ENCODE measurements around the gene CREG1. TPM values are rescaled to one million over a fixed set of nuclear protein-coding genes. Genes with fewer than 3 reads are reported as not detected.

The CREG1 gene
- total and polyA plus RNA-seq, 7 donors = 48.0 to 180 (median 139) TPM

DNA sequence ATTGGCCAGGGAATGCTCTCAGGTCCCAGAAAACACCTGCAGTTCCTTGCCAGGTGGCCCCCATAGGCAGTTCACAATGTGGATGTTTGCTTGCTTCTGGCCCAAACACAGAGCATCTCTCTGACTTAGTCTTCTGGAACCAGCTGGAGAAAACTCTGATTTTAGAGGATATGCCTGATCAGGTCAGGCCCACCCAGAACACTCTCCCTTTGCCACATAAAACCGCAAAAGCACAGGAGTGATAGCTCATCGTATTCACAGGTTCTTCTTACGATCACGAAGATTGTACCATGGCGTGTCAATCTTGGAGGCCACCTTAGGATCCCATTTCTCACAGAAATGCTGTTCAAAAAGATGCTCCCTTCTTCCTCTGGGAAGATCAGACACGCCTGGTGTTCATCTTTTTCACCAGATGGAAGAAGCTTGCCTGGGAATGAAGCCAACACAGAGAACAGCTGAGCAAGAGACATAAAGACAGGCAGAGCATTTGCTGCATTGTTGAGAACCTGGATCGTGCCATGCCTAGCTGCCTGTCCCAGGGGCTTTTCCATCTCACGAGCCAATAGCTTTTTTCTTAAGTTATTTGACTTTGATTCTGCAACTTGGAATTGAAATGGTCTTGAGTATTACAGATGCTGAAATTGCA is 23.6 kb downstream of the CREG1 start:
- no peak overlapping the region for H3K4me3 ChIP-seq
- peaks cover 0 to 6% (median 5%) of the 10 kb centered on the region in 4 donors for H3K4me1 ChIP-seq
- no peaks in the 10 kb centered on the region for H3K27me3 ChIP-seq
- H3K36me3 ChIP-seq = no peaks in the 10 kb centered on the region
- H3K9me3 ChIP-seq = no peaks in the 10 kb centered on the region
- no peak for TF ChIP-seq EP300 (IDR thresholded peaks at IDR 0.05)
- TF ChIP-seq, protein P1, sequence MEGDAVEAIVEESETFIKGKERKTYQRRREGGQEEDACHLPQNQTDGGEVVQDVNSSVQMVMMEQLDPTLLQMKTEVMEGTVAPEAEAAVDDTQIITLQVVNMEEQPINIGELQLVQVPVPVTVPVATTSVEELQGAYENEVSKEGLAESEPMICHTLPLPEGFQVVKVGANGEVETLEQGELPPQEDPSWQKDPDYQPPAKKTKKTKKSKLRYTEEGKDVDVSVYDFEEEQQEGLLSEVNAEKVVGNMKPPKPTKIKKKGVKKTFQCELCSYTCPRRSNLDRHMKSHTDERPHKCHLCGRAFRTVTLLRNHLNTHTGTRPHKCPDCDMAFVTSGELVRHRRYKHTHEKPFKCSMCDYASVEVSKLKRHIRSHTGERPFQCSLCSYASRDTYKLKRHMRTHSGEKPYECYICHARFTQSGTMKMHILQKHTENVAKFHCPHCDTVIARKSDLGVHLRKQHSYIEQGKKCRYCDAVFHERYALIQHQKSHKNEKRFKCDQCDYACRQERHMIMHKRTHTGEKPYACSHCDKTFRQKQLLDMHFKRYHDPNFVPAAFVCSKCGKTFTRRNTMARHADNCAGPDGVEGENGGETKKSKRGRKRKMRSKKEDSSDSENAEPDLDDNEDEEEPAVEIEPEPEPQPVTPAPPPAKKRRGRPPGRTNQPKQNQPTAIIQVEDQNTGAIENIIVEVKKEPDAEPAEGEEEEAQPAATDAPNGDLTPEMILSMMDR (IDR thresholded peaks at IDR 0.05) = no peak
- TF ChIP-seq POLR2A (IDR thresholded peaks at IDR 0.05) = no peak
- TF ChIP-seq POLR2AphosphoS5 (IDR thresholded peaks at IDR 0.05) = no peak
- no peak overlapping the region for H3K27ac ChIP-seq
- DNase-seq = no peak
- intact Hi-C loops (cut with DNase I) = loop anchor here (5.0 to 10.0 kb wide), 4 partner anchors 73 to 625 kb away; no protein-coding TSS in a partner anchor
- 79 to 82% methylated on average over 8 of the region's 8 CpGs for WGBS, 2 donors

DNA sequence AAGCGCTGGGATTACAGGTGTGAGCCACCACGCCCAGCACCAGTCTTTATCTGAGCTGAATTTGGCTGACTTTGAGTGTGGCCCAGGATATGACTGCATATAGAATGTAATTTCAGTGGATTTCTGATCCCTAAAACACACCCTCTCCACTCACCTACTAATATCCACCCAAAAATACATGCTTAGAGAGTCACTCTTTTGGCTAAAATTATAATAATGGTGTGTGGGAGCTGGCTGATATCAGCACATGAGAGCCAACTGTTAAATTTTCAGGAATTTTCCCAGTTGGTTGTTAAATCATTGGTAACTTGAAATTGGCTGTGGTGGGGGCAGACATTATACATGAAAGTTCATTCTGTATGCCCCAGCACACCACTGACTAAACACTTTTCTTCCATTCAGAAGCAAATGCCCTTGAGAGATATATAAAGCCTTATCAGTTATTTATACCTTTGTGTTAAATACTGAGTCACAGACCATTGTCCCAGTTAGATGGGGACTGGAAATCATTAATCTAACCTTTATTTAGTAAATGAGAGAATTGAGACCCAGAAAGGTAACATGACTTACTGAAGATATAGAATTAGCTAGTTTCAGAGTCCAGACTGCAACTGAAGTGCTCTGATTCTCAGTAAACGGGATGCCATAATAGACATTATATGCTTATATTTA is 25.4 kb downstream of the CREG1 start:
- intact Hi-C loops (cut with DNase I) = no loop called here
- H3K4me1 ChIP-seq = peaks cover 0 to 1% (median under 1%) of the 10 kb centered on the region in 4 donors
- H3K4me3 ChIP-seq = no peak overlapping the region
- H3K9me3 ChIP-seq = peaks cover 0 to 2% (median 0%) of the 10 kb centered on the region in 4 donors
- WGBS, 2 donors = 82 to 90% methylated on average over 3 of the region's 3 CpGs
- TF ChIP-seq EP300 (IDR thresholded peaks at IDR 0.05) (no peak), POLR2AphosphoS5 (IDR thresholded peaks at IDR 0.05) (no peak), POLR2A (IDR thresholded peaks at IDR 0.05) (no peak)
- TF ChIP-seq, protein P1 (IDR thresholded peaks at IDR 0.05) = no peak
- no peak overlapping the region for H3K27ac ChIP-seq
- no peak for DNase-seq
- no peaks in the 10 kb centered on the region for H3K27me3 ChIP-seq
- H3K36me3 ChIP-seq = no peaks in the 10 kb centered on the region

DNA sequence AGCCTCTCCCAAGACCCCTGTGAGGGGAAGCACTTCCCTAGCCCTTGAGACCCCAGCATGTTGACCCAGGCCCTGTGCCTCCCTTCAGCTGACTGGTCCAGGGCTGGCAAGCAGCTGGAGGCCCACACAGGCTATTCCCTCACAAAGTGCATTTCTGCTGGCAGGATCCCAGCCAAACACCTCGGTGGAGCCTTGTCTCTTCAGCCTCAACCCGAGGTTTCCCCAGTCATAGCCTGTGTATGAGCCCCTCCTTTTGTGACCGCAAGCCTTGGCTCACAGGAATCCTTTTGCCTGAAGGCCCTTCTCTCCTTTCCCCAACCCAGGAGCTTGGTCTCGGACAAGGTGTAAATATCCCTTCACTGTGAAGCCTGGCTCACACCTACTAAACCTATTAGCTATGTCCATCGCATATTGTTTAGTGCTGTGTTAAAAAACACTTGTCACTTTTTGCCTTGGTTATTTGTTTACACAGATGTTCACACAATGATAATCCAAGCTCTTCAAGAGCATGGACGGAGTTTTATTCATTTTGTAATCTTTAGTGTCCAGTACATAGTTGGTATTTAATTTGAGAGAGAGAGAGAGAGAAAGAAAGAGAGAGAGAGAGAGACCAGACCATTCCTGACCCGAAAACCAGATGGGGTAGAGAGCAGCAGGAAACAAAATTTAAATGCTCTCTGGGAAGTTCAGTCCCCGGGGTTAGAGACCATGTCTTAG is 26.7 kb downstream of the CREG1 start:
- Histone ChIP-seq H3K4me3 (no peak overlapping the region), H3K4me1 (no peaks in the 10 kb centered on the region), H3K36me3 (no peaks in the 10 kb centered on the region), H3K27ac (no peak overlapping the region), H3K27me3 (no peaks in the 10 kb centered on the region), H3K9me3 (peaks cover 0 to 2% (median 0%) of the 10 kb centered on the region in 4 donors)
- WGBS, 2 donors = 74 to 78% methylated on average over 8 of the region's 8 CpGs
- intact Hi-C loops (cut with DNase I) = no loop called here
- no peak for DNase-seq
- no peak for TF ChIP-seq EP300 (IDR thresholded peaks at IDR 0.05)
- TF ChIP-seq POLR2AphosphoS5 (IDR thresholded peaks at IDR 0.05) = no peak
- TF ChIP-seq POLR2A (IDR thresholded peaks at IDR 0.05) = no peak
- TF ChIP-seq, protein P1 (IDR thresholded peaks at IDR 0.05) = no peak

DNA sequence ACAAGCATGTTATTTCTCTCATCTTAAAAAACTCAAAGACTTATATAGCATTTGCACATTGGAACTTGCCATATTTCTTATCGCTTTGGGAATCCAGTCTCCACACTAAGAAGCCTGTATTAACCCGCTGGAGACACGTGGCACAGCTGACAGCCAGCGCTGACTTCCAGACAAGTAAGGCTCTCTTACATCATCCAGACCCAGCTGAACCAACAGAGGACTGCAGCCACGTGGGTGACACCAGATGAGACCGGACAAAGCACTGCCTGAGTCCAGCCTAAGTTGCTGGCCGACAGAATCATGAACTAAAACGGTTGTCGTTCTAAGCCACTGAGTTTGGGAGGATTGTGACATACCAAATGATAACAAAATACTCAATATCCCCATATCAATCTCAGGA is 28.9 kb downstream of the CREG1 start:
- Histone ChIP-seq H3K9me3 (peaks cover 0 to 2% (median 0%) of the 10 kb centered on the region in 4 donors), H3K4me1 (no peaks in the 10 kb centered on the region), H3K4me3 (no peak overlapping the region), H3K27me3 (no peaks in the 10 kb centered on the region), H3K36me3 (no peaks in the 10 kb centered on the region), H3K27ac (no peak overlapping the region)
- intact Hi-C loops (cut with DNase I) = no loop called here
- TF ChIP-seq POLR2AphosphoS5 (IDR thresholded peaks at IDR 0.05) = no peak
- TF ChIP-seq, protein P1 (IDR thresholded peaks at IDR 0.05) = no peak
- TF ChIP-seq EP300 (IDR thresholded peaks at IDR 0.05) = no peak
- no peak for TF ChIP-seq POLR2A (IDR thresholded peaks at IDR 0.05)
- WGBS, 2 donors = 87 to 90% methylated on average over 9 of the region's 9 CpGs
- no peak for DNase-seq

Measured in sigmoid colon (tissue), 7 donors.